Upper lobe of left lung (tissue), 4 donors: ENCODE results near the gene TMEM109.

Experiments used
- CTCF ChIP-seq, 6 experiments: fragments of 450-650 bp in 4 of 6; fragments of 200-600 bp in 2 of 6; sonication (generic) in 2 of 6; IDR thresholded peaks; one replicate each; pipeline ENCODE4 v1.5.1; 2016 to 2019; ENCODE audit warnings: antibody characterized with exemption in 6 of 6
- EP300 ChIP-seq, 4 donors: sonication (generic); formaldehyde crosslinking; IDR thresholded peaks; one replicate each; pipeline ENCODE4 v1.5.1; 2017; ENCODE audit warnings: antibody characterized with exemption in 4 of 4, control low read depth in 2 of 4
- POLR2A ChIP-seq, 4 donors: fragments of 450-650 bp; IDR thresholded peaks; one replicate each; pipeline ENCODE4 v1.5.1; 2016 to 2017; ENCODE audit warnings: antibody characterized with exemption in 4 of 4, mild to moderate bottlenecking in 2 of 4
- POLR2AphosphoS5 ChIP-seq, 2 donors: sonication (generic); formaldehyde crosslinking; IDR thresholded peaks; one replicate each; pipeline ENCODE4 v1.5.1; 2017; ENCODE audit warnings: antibody characterized with exemption in 2 of 2

- no peak for TF ChIP-seq POLR2AphosphoS5 (IDR thresholded peaks at IDR 0.05)
- no peak for TF ChIP-seq POLR2A (IDR thresholded peaks at IDR 0.05)
- TF ChIP-seq CTCF (IDR thresholded peaks at IDR 0.05), result no peak
- TF ChIP-seq EP300 (IDR thresholded peaks at IDR 0.05), result no peak
These were observed 33.2 kb upstream of the TMEM109 start for GRCh38 chr11:60880643-60881282.
